ENCODE measurements around the gene ENAM. TPM values are rescaled to one million over a fixed set of nuclear protein-coding genes. Genes with fewer than 3 reads are reported as not detected.

Gene ENAM
- total RNA-seq, 1 experiment from 2014 or later: not detected

GRCh38 chr4:70657326-70657725 is 28.8 kb downstream of the ENAM start:
- Histone ChIP-seq H3K4me2 (ENCODE audit: low read length) (no peak overlapping the region), H2AFZ (ENCODE audit: low read depth, low read length, poor library complexity, severe bottlenecking) (no peak overlapping the region), H3K4me3 (replicated peaks in 1 of 2; ENCODE audit: low read depth in 1 of 2, low read length in 2 of 2) (no peak overlapping the region), H3K4me1 (ENCODE audit: control insufficient read depth in 1 of 2, insufficient read depth in 2 of 2, low read length in 2 of 2) (no peaks in the 10 kb centered on the region), H3K9me3 (ENCODE audit: control insufficient read depth in 1 of 2, insufficient read depth in 1 of 2, low read depth in 1 of 2, low read length in 2 of 2) (no peaks in the 10 kb centered on the region), H4K20me1 (ENCODE audit: insufficient read depth) (no peaks in the 10 kb centered on the region), H3K79me2 (ENCODE audit: insufficient read depth, low read length) (no peaks in the 10 kb centered on the region), H3K36me3 (ENCODE audit: control insufficient read depth in 1 of 2, insufficient read depth in 2 of 2, low read length in 2 of 2) (no peaks in the 10 kb centered on the region), H3K27me3 (ENCODE audit: insufficient read depth, low read length) (no peaks in the 10 kb centered on the region), H3K9ac (ENCODE audit: low read length) (no peak overlapping the region), H3K27ac (ENCODE audit: low read depth, low read length) (no peak overlapping the region), H3K9me2 (ENCODE audit: insufficient read depth) (no peaks in the 10 kb centered on the region)
- ChIA-PET CTCF (no interaction called here), RAD21 (ENCODE audit: low non-redundant PET in 1 of 2, low total read pairs in 2 of 2, uncharacterized antibody in 2 of 2, unreplicated experiment in 2 of 2) (no interaction called here), POLR2A (no interaction called here)
- ATAC-seq (no peak), DNase-seq (ENCODE audit: low read depth, low spot score) (no peak)
- intact Hi-C loops (cut with micrococcal nuclease): loop anchor here (10.0 kb wide), 1 partner anchor 527 kb away; no protein-coding TSS in a partner anchor
- TF ChIP-seq ATF3 (IDR thresholded peaks at IDR 0.05): no peak
- TF ChIP-seq RAD21 (IDR thresholded peaks at IDR 0.05; ENCODE audit: low read depth): no peak
- BruUV-seq (replicated peaks): no TSS peak

- ATAC-seq: no peak
- H4K20me1 ChIP-seq (ENCODE audit: insufficient read depth): no peaks in the 10 kb centered on the region
These were observed 29.9 kb downstream of the ENAM start for GRCh38 chr4:70658418-70658817.

More at GRCh38 chr4:70658418-70658817, 29.9 kb downstream of the ENAM start:
- Histone ChIP-seq H3K4me2 (ENCODE audit: low read length) (no peak overlapping the region), H3K27ac (ENCODE audit: low read depth, low read length) (no peak overlapping the region), H3K4me1 (ENCODE audit: control insufficient read depth in 1 of 2, insufficient read depth in 2 of 2, low read length in 2 of 2) (no peaks in the 10 kb centered on the region), H3K36me3 (ENCODE audit: control insufficient read depth in 1 of 2, insufficient read depth in 2 of 2, low read length in 2 of 2) (no peaks in the 10 kb centered on the region), H3K9me3 (ENCODE audit: control insufficient read depth in 1 of 2, insufficient read depth in 1 of 2, low read depth in 1 of 2, low read length in 2 of 2) (no peaks in the 10 kb centered on the region), H3K9ac (ENCODE audit: low read length) (no peak overlapping the region), H3K4me3 (replicated peaks in 1 of 2; ENCODE audit: low read depth in 1 of 2, low read length in 2 of 2) (no peak overlapping the region), H2AFZ (ENCODE audit: low read depth, low read length, poor library complexity, severe bottlenecking) (no peak overlapping the region), H3K79me2 (ENCODE audit: insufficient read depth, low read length) (no peaks in the 10 kb centered on the region), H3K27me3 (ENCODE audit: insufficient read depth, low read length) (no peaks in the 10 kb centered on the region), H3K9me2 (ENCODE audit: insufficient read depth) (no peaks in the 10 kb centered on the region)
- RAD21 ChIA-PET (ENCODE audit: low non-redundant PET in 1 of 2, low total read pairs in 2 of 2, uncharacterized antibody in 2 of 2, unreplicated experiment in 2 of 2): no interaction called here
- CTCF ChIA-PET: no interaction called here
- no peak for DNase-seq (ENCODE audit: low read depth, low spot score)
- no peak for TF ChIP-seq YY1 (IDR thresholded peaks at IDR 0.05; ENCODE audit: extremely low read depth, insufficient replicate concordance, low read depth, low read length)
- TF ChIP-seq ELF1 (IDR thresholded peaks at IDR 0.05; ENCODE audit: borderline replicate concordance, low read depth): no peak
- POLR2A ChIA-PET: no interaction called here
- intact Hi-C loops (cut with micrococcal nuclease): loop anchor here (10.0 kb wide), 1 partner anchor 526 kb away; no protein-coding TSS in a partner anchor
- BruUV-seq (replicated peaks): no TSS peak
